ENCODE data around the gene PRAF2. TPM values are rescaled to one million over a fixed set of nuclear protein-coding genes. Genes with fewer than 3 reads are reported as not detected.

The PRAF2 gene
- total and polyA plus RNA-seq, 9 of the 15 experiments (the other 6 are each of a cell fraction or from before 2014, with no cell fraction given) = 0.24 to 5.7 (median 2.0) TPM

- no peaks in the 10 kb centered on the region for H3K79me2 ChIP-seq (ENCODE audit: control insufficient read depth, insufficient read depth, low read length)
- H3K36me3 ChIP-seq (ENCODE audit: control insufficient read depth, insufficient read depth, low read length) = peaks cover 49% of the 10 kb centered on the region; the same call in 2 of the 3 replicates
- peak; percentile 30 for TF ChIP-seq RBM25 (IDR thresholded peaks at IDR 0.05; ENCODE audit: low read depth, low read length, severe bottlenecking)
- no peak for TF ChIP-seq PURB (CRISPR knock-in tag; IDR thresholded peaks at IDR 0.05; ENCODE audit: low read depth)
- TF ChIP-seq ARID2 (IDR thresholded peaks at IDR 0.05) = no peak
- no peak overlapping the region for H3K4me2 ChIP-seq (ENCODE audit: insufficient read depth, low read length)
- H4K20me1 ChIP-seq (replicated peaks; ENCODE audit: control insufficient read depth, insufficient read depth, low read length) = no peaks in the 10 kb centered on the region
- no peak overlapping the region for H3K9ac ChIP-seq (ENCODE audit: insufficient read depth in 1 of 2, low read depth in 2 of 2, low read length in 2 of 2)
- H3K4me1 ChIP-seq (replicated peaks in 1 of 2; ENCODE audit: control insufficient read depth in 2 of 2, insufficient read depth in 2 of 2, low read length in 2 of 2) = no peaks in the 10 kb centered on the region; a peak in 2 of 5 replicates
- H3K9me1 ChIP-seq (ENCODE audit: control insufficient read depth, insufficient read depth, low read length) = no peaks in the 10 kb centered on the region
- no peak for FAIRE-seq
- 96% methylated on average over 3 of the region's 3 CpGs for WGBS (ENCODE audit: insufficient coverage, low coverage, missing lambda C conversion rate)
- no peaks in the 10 kb centered on the region for H3K9me3 ChIP-seq (replicated peaks; ENCODE audit: control insufficient read depth, insufficient read depth, low read depth, low read length)
- in situ Hi-C loops (cut with MboI) (no loop called here), intact Hi-C loops (cut with micrococcal nuclease) (no loop called here)
- H3K27me3 ChIP-seq (ENCODE audit: control insufficient read depth in 2 of 2, insufficient read depth in 2 of 2, low read length in 2 of 2) = no peaks in the 10 kb centered on the region
- no peak overlapping the region for H2AFZ ChIP-seq (ENCODE audit: low read depth, low read length)
- ATAC-seq = no peak
- no peak overlapping the region for H3K27ac ChIP-seq (ENCODE audit: extremely low read depth, low read depth, low read length)
- no peak for DNase-seq (ENCODE audit: extremely low read depth in 1 of 4, low spot score in 3 of 4)
- BruUV-seq (replicated peaks) = TSS peak; percentile 43
- H3K4me3 ChIP-seq = no peak overlapping the region
- POLR2A ChIA-PET = interaction anchor here (0.7 kb wide), 1 partner anchor 463 kb away, joined by 3 read pairs; no protein-coding TSS in a partner anchor
- CTCF ChIA-PET (ENCODE audit: low intra/inter-chr PET ratio) = no interaction called here
Observed at GRCh38 chrX:49110417-49110816, 36.6 kb upstream of the PRAF2 start.

GRCh38 chrX:49108641-49109040, 34.8 kb upstream of the PRAF2 start:
- Histone ChIP-seq H3K4me2 (ENCODE audit: insufficient read depth, low read length) (no peak overlapping the region), H4K20me1 (replicated peaks; ENCODE audit: control insufficient read depth, insufficient read depth, low read length) (no peaks in the 10 kb centered on the region), H2AFZ (ENCODE audit: low read depth, low read length) (no peak overlapping the region), H3K9me1 (ENCODE audit: control insufficient read depth, insufficient read depth, low read length) (no peaks in the 10 kb centered on the region), H3K4me1 (replicated peaks in 1 of 2; ENCODE audit: control insufficient read depth in 2 of 2, insufficient read depth in 2 of 2, low read length in 2 of 2) (no peaks in the 10 kb centered on the region; a peak in 2 of 5 replicates), H3K79me2 (ENCODE audit: control insufficient read depth, insufficient read depth, low read length) (no peaks in the 10 kb centered on the region), H3K9ac (ENCODE audit: insufficient read depth in 1 of 2, low read depth in 2 of 2, low read length in 2 of 2) (no peak overlapping the region), H3K36me3 (ENCODE audit: control insufficient read depth, insufficient read depth, low read length) (peaks cover 37% of the 10 kb centered on the region; the same call in 2 of the 3 replicates), H3K4me3 (no peak overlapping the region), H3K9me3 (replicated peaks; ENCODE audit: control insufficient read depth, insufficient read depth, low read depth, low read length) (no peaks in the 10 kb centered on the region), H3K27ac (ENCODE audit: extremely low read depth, low read depth, low read length) (no peak overlapping the region), H3K27me3 (ENCODE audit: control insufficient read depth in 2 of 2, insufficient read depth in 2 of 2, low read length in 2 of 2) (no peaks in the 10 kb centered on the region)
- no peak for FAIRE-seq
- no peak for DNase-seq (ENCODE audit: extremely low read depth in 1 of 4, low spot score in 3 of 4)
- TF ChIP-seq NR2C1 (IDR thresholded peaks at IDR 0.05) = no peak
- no peak for TF ChIP-seq NR2C1 (tag; IDR thresholded peaks at IDR 0.05)
- no peak for TF ChIP-seq ZBTB49 (CRISPR knock-in tag; IDR thresholded peaks at IDR 0.05; ENCODE audit: borderline replicate concordance)
- no peak for TF ChIP-seq CBX3 (IDR thresholded peaks at IDR 0.05; ENCODE audit: borderline replicate concordance in 1 of 2, low read length in 2 of 2)
- no peak for TF ChIP-seq ZNF280A (IDR thresholded peaks at IDR 0.05; ENCODE audit: low read depth, partially characterized antibody)
- no peak for TF ChIP-seq SOX6 (IDR thresholded peaks at IDR 0.05)
- TF ChIP-seq PTTG1 (tag; IDR thresholded peaks at IDR 0.05; ENCODE audit: low read depth) = no peak
- no peak for ATAC-seq
- WGBS (ENCODE audit: insufficient coverage, low coverage, missing lambda C conversion rate) = no CpG with 5 or more reads among the region's 2 CpGs
- intact Hi-C loops (cut with micrococcal nuclease) (no loop called here), in situ Hi-C loops (cut with MboI) (loop anchor here (10.0 kb wide), 1 partner anchor 134 kb away; the partner anchor contains the start of gene KCND1)
- no TSS peak for BruUV-seq (replicated peaks)
- POLR2A ChIA-PET = interaction anchor here (0.6 kb wide), 1 partner anchor 403 kb away, joined by 3 read pairs; no protein-coding TSS in a partner anchor
- CTCF ChIA-PET (ENCODE audit: low intra/inter-chr PET ratio) = no interaction called here
